Measurements from ENCODE around the gene ZNF555. TPM values are rescaled to one million over a fixed set of nuclear protein-coding genes. Genes with fewer than 3 reads are reported as not detected.

Gene ZNF555
- total RNA-seq, 6 experiments from 2014 or later, result 0.87 to 2.6 (median 2.1) TPM

- Histone ChIP-seq H3K36me3 (peaks cover 0 to 22% (median 0%) of the 10 kb centered on the region in 4 donors), H3K4me1 (peaks cover 0 to under 1% (median 0%) of the 10 kb centered on the region in 4 donors), H3K27me3 (no peaks in the 10 kb centered on the region), H3K27ac (no peak overlapping the region), H3K9me3 (no peaks in the 10 kb centered on the region), H3K4me3 (no peak overlapping the region)
- ATAC-seq, result no peak
- 95% methylated on average over 20 of the region's 29 CpGs for WGBS (ENCODE audit: insufficient coverage, low coverage, low lambda C conversion rate, missing lambda C conversion rate)
- intact Hi-C loops (cut with DNase I), result no loop called here
- DNase-seq, result no peak
- TF ChIP-seq, protein P1, sequence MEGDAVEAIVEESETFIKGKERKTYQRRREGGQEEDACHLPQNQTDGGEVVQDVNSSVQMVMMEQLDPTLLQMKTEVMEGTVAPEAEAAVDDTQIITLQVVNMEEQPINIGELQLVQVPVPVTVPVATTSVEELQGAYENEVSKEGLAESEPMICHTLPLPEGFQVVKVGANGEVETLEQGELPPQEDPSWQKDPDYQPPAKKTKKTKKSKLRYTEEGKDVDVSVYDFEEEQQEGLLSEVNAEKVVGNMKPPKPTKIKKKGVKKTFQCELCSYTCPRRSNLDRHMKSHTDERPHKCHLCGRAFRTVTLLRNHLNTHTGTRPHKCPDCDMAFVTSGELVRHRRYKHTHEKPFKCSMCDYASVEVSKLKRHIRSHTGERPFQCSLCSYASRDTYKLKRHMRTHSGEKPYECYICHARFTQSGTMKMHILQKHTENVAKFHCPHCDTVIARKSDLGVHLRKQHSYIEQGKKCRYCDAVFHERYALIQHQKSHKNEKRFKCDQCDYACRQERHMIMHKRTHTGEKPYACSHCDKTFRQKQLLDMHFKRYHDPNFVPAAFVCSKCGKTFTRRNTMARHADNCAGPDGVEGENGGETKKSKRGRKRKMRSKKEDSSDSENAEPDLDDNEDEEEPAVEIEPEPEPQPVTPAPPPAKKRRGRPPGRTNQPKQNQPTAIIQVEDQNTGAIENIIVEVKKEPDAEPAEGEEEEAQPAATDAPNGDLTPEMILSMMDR (IDR thresholded peaks at IDR 0.05), result no peak
- TF ChIP-seq POLR2A (IDR thresholded peaks at IDR 0.05), result no peak
Observed at GRCh38 chr19:2803486-2804155, 37.7 kb upstream of the ZNF555 start.

DNA sequence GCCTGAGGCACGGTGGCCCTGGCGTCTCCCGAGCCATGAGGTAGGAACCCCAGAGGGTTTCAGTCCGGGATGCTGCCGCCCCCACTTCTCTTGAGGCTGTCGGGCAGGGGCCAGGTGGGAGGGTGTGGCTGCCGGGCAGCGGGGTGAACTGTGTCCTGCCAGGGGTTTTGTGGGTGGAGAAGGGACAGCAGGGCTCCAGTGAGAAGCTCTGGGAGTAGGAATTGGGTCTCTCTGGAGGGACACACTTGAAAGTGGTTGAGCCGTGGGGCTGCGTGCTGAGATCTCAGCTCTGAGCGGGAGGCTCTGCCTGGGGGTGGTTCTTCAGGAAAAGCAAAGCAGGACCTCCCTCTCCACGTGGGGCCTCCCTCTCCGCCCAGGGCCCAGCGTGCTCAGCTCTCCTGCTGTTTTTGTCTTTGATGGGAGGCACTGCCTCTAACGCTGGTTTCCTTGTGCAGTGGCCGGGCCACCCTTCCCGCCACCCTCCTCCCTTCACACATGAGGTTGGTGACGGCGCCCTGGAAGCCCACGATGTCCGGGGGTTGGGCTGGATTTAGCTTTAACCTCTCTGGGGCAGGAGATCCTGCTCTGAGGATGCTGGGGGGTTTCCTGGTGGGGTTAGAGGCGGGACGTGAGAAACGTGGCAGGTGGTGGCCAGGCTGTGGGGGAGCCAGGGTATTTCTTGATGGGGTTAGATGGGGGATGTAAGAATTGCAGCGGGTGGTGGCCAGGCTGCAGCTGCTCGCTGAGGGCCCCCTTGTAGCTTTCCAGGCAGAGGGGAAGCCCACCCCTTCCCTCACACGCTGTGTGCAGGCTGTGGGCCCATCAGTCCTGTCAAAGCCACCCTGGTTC, 36.9 kb upstream of the ZNF555 start:
- Histone ChIP-seq H3K4me1 (no peaks in the 10 kb centered on the region), H3K36me3 (peaks cover 0 to 29% (median 1%) of the 10 kb centered on the region in 4 donors), H3K27ac (no peak overlapping the region), H3K27me3 (no peaks in the 10 kb centered on the region), H3K4me3 (no peak overlapping the region), H3K9me3 (no peaks in the 10 kb centered on the region)
- ATAC-seq, result no peak
- intact Hi-C loops (cut with DNase I), result no loop called here
- DNase-seq, result no peak
- 85% methylated on average over 10 of the region's 27 CpGs for WGBS (ENCODE audit: insufficient coverage, low coverage, low lambda C conversion rate, missing lambda C conversion rate)
- TF ChIP-seq, protein P1 (IDR thresholded peaks at IDR 0.05), result no peak
- no peak for TF ChIP-seq POLR2A (IDR thresholded peaks at IDR 0.05)

GRCh38 chr19:2805261-2805900, 35.9 kb upstream of the ZNF555 start:
- TF ChIP-seq POLR2A (IDR thresholded peaks at IDR 0.05), result no peak
- TF ChIP-seq, protein P1 (IDR thresholded peaks at IDR 0.05), result no peak
- ATAC-seq (no peak), DNase-seq (no peak)
- no peak overlapping the region for H3K27ac ChIP-seq
- no peaks in the 10 kb centered on the region for H3K9me3 ChIP-seq
- H3K36me3 ChIP-seq, result peaks cover 0 to 27% (median 1%) of the 10 kb centered on the region in 4 donors
- H3K4me1 ChIP-seq, result peaks cover 0 to 1% (median 0%) of the 10 kb centered on the region in 4 donors
- no CpG with 5 or more reads among the region's 28 CpGs for WGBS (ENCODE audit: insufficient coverage, low coverage, low lambda C conversion rate, missing lambda C conversion rate)
- no peaks in the 10 kb centered on the region for H3K27me3 ChIP-seq
- no peak overlapping the region for H3K4me3 ChIP-seq
- intact Hi-C loops (cut with DNase I), result no loop called here

DNA sequence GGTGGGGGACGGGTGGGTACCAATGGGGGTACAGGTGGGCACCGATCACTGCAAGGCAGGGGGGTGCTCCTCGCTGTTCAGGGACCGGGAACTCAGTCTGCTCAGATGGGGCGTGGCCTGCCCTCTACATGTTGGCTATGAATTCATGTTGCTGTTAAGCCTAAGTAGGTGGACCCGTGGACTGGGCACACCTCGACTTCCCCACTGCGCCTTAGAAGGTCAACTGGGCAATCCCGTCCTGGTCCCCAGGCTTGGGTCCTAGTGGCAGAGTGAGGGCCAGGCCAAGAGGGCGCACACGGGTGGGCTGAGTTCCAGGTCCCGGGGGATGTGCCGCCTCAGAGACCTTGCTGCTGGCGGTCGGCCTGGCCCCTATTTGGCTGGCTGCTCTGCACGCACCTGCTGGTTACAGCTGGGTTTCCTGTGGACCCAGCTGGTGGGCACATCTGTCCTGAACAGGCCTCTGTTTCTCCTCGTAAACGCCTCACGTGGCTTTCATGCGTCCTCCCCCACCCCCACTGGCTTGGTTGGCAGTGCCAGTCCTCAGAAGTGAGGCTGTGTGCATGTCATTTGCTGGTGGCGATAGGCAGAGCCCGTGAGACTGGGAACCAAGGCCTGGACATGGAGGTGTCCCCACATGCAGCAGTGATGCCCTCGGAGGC, 35.2 kb upstream of the ZNF555 start:
- Histone ChIP-seq H3K27me3 (no peaks in the 10 kb centered on the region), H3K9me3 (no peaks in the 10 kb centered on the region), H3K27ac (no peak overlapping the region), H3K4me1 (peaks cover 0 to 8% (median 3%) of the 10 kb centered on the region in 4 donors), H3K36me3 (peaks cover 0 to 19% (median 1%) of the 10 kb centered on the region in 4 donors), H3K4me3 (no peak overlapping the region)
- TF ChIP-seq POLR2A (IDR thresholded peaks at IDR 0.05), result no peak
- TF ChIP-seq, protein P1 (IDR thresholded peaks at IDR 0.05), result no peak
- intact Hi-C loops (cut with DNase I), result no loop called here
- ATAC-seq, result no peak
- no peak for DNase-seq
- WGBS (ENCODE audit: insufficient coverage, low coverage, low lambda C conversion rate, missing lambda C conversion rate), result 40% methylated on average over 1 of the region's 23 CpGs
